ENCODE measurements around the gene FLYWCH2.

FLYWCH2 gene

GRCh38 chr16:2852003-2852730 is 30.8 kb upstream of the FLYWCH2 start:
- Histone ChIP-seq H3K14ac (ENCODE audit: low read length in 2 of 2) (no peak overlapping the region), H3K27me3 (ENCODE audit: control insufficient read depth in 1 of 2, insufficient read depth in 1 of 2, low read length in 2 of 2) (peaks cover 9 to 18% of the 10 kb centered on the region in 2 experiments), H3K23ac (ENCODE audit: low read length in 2 of 2) (no peak overlapping the region), H3K4me2 (ENCODE audit: low read length, poor library complexity, severe bottlenecking) (no peak overlapping the region), H2BK15ac (ENCODE audit: low read depth, poor library complexity, severe bottlenecking) (peak overlapping the region; percentile 0), H4K8ac (ENCODE audit: low read length) (no peak overlapping the region), H3K9me3 (ENCODE audit: control insufficient read depth, low read length) (peaks cover 9% of the 10 kb centered on the region), H3K4ac (ENCODE audit: low read depth in 1 of 2, low read length in 2 of 2) (no peak overlapping the region), H2BK5ac (ENCODE audit: low read depth, low read length, poor library complexity, severe bottlenecking) (no peak overlapping the region), H3K4me1 (ENCODE audit: control insufficient read depth, insufficient read depth, low read depth, low read length) (peaks cover under 1% of the 10 kb centered on the region), H2AFZ (ENCODE audit: low read depth, low read length) (no peak overlapping the region), H3K36me3 (ENCODE audit: control insufficient read depth in 1 of 2, insufficient read depth in 2 of 2, low read depth in 1 of 2, low read length in 2 of 2) (no peaks in the 10 kb centered on the region), H3K4me3 (ENCODE audit: insufficient read depth in 1 of 2, low read depth in 1 of 2, low read length in 2 of 2) (no peak overlapping the region), H3K18ac (ENCODE audit: low read depth in 1 of 2, low read length in 2 of 2) (no peak overlapping the region), H4K91ac (ENCODE audit: low read length) (no peak overlapping the region), H2AK5ac (ENCODE audit: low read length, severe bottlenecking) (no peak overlapping the region), H2BK120ac (ENCODE audit: low read depth, low read length) (no peak overlapping the region), H2BK12ac (ENCODE audit: low read length in 2 of 2) (no peak overlapping the region), H3K9ac (ENCODE audit: low read length) (no peak overlapping the region), H3K27ac (ENCODE audit: low read length, poor library complexity, severe bottlenecking) (no peak overlapping the region), H3K79me1 (replicated peaks; ENCODE audit: low read length, poor library complexity, severe bottlenecking) (no peaks in the 10 kb centered on the region)
- no peak for DNase-seq
- WGBS: 87% methylated on average over 6 of the region's 16 CpGs

- Histone ChIP-seq H2AK5ac (ENCODE audit: low read length, severe bottlenecking) (no peak overlapping the region), H3K14ac (ENCODE audit: low read length in 2 of 2) (no peak overlapping the region), H4K8ac (ENCODE audit: low read length) (no peak overlapping the region), H2BK12ac (ENCODE audit: low read length in 2 of 2) (no peak overlapping the region), H3K18ac (ENCODE audit: low read depth in 1 of 2, low read length in 2 of 2) (no peak overlapping the region), H3K4me1 (ENCODE audit: control insufficient read depth, insufficient read depth, low read depth, low read length) (peaks cover 7% of the 10 kb centered on the region), H3K4me3 (ENCODE audit: insufficient read depth in 1 of 2, low read depth in 1 of 2, low read length in 2 of 2) (no peak overlapping the region), H2BK120ac (ENCODE audit: low read depth, low read length) (no peak overlapping the region), H3K36me3 (ENCODE audit: control insufficient read depth in 1 of 2, insufficient read depth in 2 of 2, low read depth in 1 of 2, low read length in 2 of 2) (no peaks in the 10 kb centered on the region), H3K4me2 (ENCODE audit: low read length, poor library complexity, severe bottlenecking) (no peak overlapping the region), H3K27ac (ENCODE audit: low read length, poor library complexity, severe bottlenecking) (no peak overlapping the region), H2AFZ (ENCODE audit: low read depth, low read length) (no peak overlapping the region), H4K91ac (ENCODE audit: low read length) (no peak overlapping the region), H3K9me3 (ENCODE audit: control insufficient read depth, low read length) (peaks cover 9% of the 10 kb centered on the region), H3K4ac (ENCODE audit: low read depth in 1 of 2, low read length in 2 of 2) (no peak overlapping the region), H3K27me3 (ENCODE audit: control insufficient read depth in 1 of 2, insufficient read depth in 1 of 2, low read length in 2 of 2) (peaks cover 15 to 22% of the 10 kb centered on the region in 2 experiments), H3K9ac (ENCODE audit: low read length) (no peak overlapping the region), H2BK15ac (ENCODE audit: low read depth, poor library complexity, severe bottlenecking) (no peak overlapping the region), H3K79me1 (replicated peaks; ENCODE audit: low read length, poor library complexity, severe bottlenecking) (no peaks in the 10 kb centered on the region), H2BK5ac (ENCODE audit: low read depth, low read length, poor library complexity, severe bottlenecking) (no peak overlapping the region), H3K23ac (ENCODE audit: low read length in 2 of 2) (no peak overlapping the region)
- DNase-seq: no peak
- WGBS: 90% methylated on average over 56 of the region's 56 CpGs
Observed at GRCh38 chr16:2852731-2853507, 30.1 kb upstream of the FLYWCH2 start.

- Histone ChIP-seq H3K36me3 (ENCODE audit: control insufficient read depth in 1 of 2, insufficient read depth in 2 of 2, low read depth in 1 of 2, low read length in 2 of 2) (no peaks in the 10 kb centered on the region), H3K79me1 (replicated peaks; ENCODE audit: low read length, poor library complexity, severe bottlenecking) (no peaks in the 10 kb centered on the region), H2BK12ac (ENCODE audit: low read length in 2 of 2) (no peak overlapping the region), H2BK5ac (ENCODE audit: low read depth, low read length, poor library complexity, severe bottlenecking) (no peak overlapping the region), H3K4me3 (ENCODE audit: insufficient read depth in 1 of 2, low read depth in 1 of 2, low read length in 2 of 2) (no peak overlapping the region), H3K9ac (ENCODE audit: low read length) (no peak overlapping the region), H3K14ac (ENCODE audit: low read length in 2 of 2) (no peak overlapping the region), H2AFZ (ENCODE audit: low read depth, low read length) (no peak overlapping the region), H3K18ac (ENCODE audit: low read depth in 1 of 2, low read length in 2 of 2) (no peak overlapping the region), H2BK120ac (ENCODE audit: low read depth, low read length) (no peak overlapping the region), H3K27me3 (ENCODE audit: control insufficient read depth in 1 of 2, insufficient read depth in 1 of 2, low read length in 2 of 2) (peaks cover 22 to 28% of the 10 kb centered on the region in 2 experiments), H2BK15ac (ENCODE audit: low read depth, poor library complexity, severe bottlenecking) (no peak overlapping the region), H3K27ac (ENCODE audit: low read length, poor library complexity, severe bottlenecking) (no peak overlapping the region), H2AK5ac (ENCODE audit: low read length, severe bottlenecking) (no peak overlapping the region), H3K4me1 (ENCODE audit: control insufficient read depth, insufficient read depth, low read depth, low read length) (peaks cover 13% of the 10 kb centered on the region), H3K4me2 (ENCODE audit: low read length, poor library complexity, severe bottlenecking) (no peak overlapping the region), H4K91ac (ENCODE audit: low read length) (no peak overlapping the region), H3K9me3 (ENCODE audit: control insufficient read depth, low read length) (peaks cover 9% of the 10 kb centered on the region), H3K4ac (ENCODE audit: low read depth in 1 of 2, low read length in 2 of 2) (no peak overlapping the region), H4K8ac (ENCODE audit: low read length) (no peak overlapping the region), H3K23ac (ENCODE audit: low read length in 2 of 2) (no peak overlapping the region)
- DNase-seq: no peak
- WGBS: 89% methylated on average over 18 of the region's 18 CpGs
Observed at GRCh38 chr16:2853531-2854073, 29.4 kb upstream of the FLYWCH2 start.

GRCh38 chr16:2854700-2855309 is 28.2 kb upstream of the FLYWCH2 start:
- Histone ChIP-seq H3K9me3 (ENCODE audit: control insufficient read depth, low read length) (peaks cover 9% of the 10 kb centered on the region), H2AFZ (ENCODE audit: low read depth, low read length) (no peak overlapping the region), H3K4me3 (ENCODE audit: insufficient read depth in 1 of 2, low read depth in 1 of 2, low read length in 2 of 2) (no peak overlapping the region), H3K4me2 (ENCODE audit: low read length, poor library complexity, severe bottlenecking) (no peak overlapping the region), H3K27ac (ENCODE audit: low read length, poor library complexity, severe bottlenecking) (no peak overlapping the region), H4K8ac (ENCODE audit: low read length) (no peak overlapping the region), H3K36me3 (ENCODE audit: control insufficient read depth in 1 of 2, insufficient read depth in 2 of 2, low read depth in 1 of 2, low read length in 2 of 2) (no peaks in the 10 kb centered on the region), H3K4me1 (ENCODE audit: control insufficient read depth, insufficient read depth, low read depth, low read length) (peaks cover 17% of the 10 kb centered on the region), H3K4ac (ENCODE audit: low read depth in 1 of 2, low read length in 2 of 2) (no peak overlapping the region), H3K79me1 (replicated peaks; ENCODE audit: low read length, poor library complexity, severe bottlenecking) (no peaks in the 10 kb centered on the region), H2AK5ac (ENCODE audit: low read length, severe bottlenecking) (no peak overlapping the region), H2BK15ac (ENCODE audit: low read depth, poor library complexity, severe bottlenecking) (no peak overlapping the region), H3K18ac (ENCODE audit: low read depth in 1 of 2, low read length in 2 of 2) (no peak overlapping the region), H2BK5ac (ENCODE audit: low read depth, low read length, poor library complexity, severe bottlenecking) (no peak overlapping the region), H2BK12ac (ENCODE audit: low read length in 2 of 2) (no peak overlapping the region), H3K27me3 (ENCODE audit: control insufficient read depth in 1 of 2, insufficient read depth in 1 of 2, low read length in 2 of 2) (peaks cover 21 to 28% of the 10 kb centered on the region in 2 experiments), H3K14ac (ENCODE audit: low read length in 2 of 2) (no peak overlapping the region), H2BK120ac (ENCODE audit: low read depth, low read length) (no peak overlapping the region), H4K91ac (ENCODE audit: low read length) (no peak overlapping the region), H3K23ac (ENCODE audit: low read length in 2 of 2) (no peak overlapping the region), H3K9ac (ENCODE audit: low read length) (no peak overlapping the region)
- DNase-seq: no peak
- WGBS: 76% methylated on average over 5 of the region's 5 CpGs
